ENCODE data around the gene MAGI2. TPM values are rescaled to one million over a fixed set of nuclear protein-coding genes. Genes with fewer than 3 reads are reported as not detected.
"Not testable (repeated sequence)": the region's sequence is repeated elsewhere in the genome, so short reads cannot be mapped to it uniquely, and the experiment has no call there.

MAGI2 gene
- total RNA-seq, 1 donor from 2014 or later, result 8.0 TPM

GRCh38 chr7:78635026-78635793 lies 818.3 kb downstream of the MAGI2 start:
- DNase-seq, result no peak

GRCh38 chr7:78634093-78634492 lies 819.4 kb downstream of the MAGI2 start:
- no peak for DNase-seq

- DNase-seq, result peak; percentile 28
Observed at GRCh38 chr7:78620920-78621319, 832.5 kb downstream of the MAGI2 start.

- no peak for DNase-seq
Observed at GRCh38 chr7:78616539-78616938, 836.9 kb downstream of the MAGI2 start.

- no peak for DNase-seq
Observed at GRCh38 chr7:78609281-78609680, 844.2 kb downstream of the MAGI2 start.

- DNase-seq, result no peak
Observed at GRCh38 chr7:78607099-78607498, 846.4 kb downstream of the MAGI2 start.

- no peak for DNase-seq
Observed at GRCh38 chr7:78605119-78605518, 848.3 kb downstream of the MAGI2 start.

- no peak for DNase-seq
Observed at GRCh38 chr7:78601728-78602127, 851.7 kb downstream of the MAGI2 start.

GRCh38 chr7:78594156-78594555 lies 859.3 kb downstream of the MAGI2 start:
- no peak for DNase-seq

GRCh38 chr7:78588393-78588792 lies 865.1 kb downstream of the MAGI2 start:
- no peak for DNase-seq

- DNase-seq, result no peak
Observed at GRCh38 chr7:78587443-78588044, 865.9 kb downstream of the MAGI2 start.

GRCh38 chr7:78585980-78586379 lies 867.5 kb downstream of the MAGI2 start:
- DNase-seq, result no peak

GRCh38 chr7:78578686-78579085 lies 874.8 kb downstream of the MAGI2 start:
- no peak for DNase-seq

- not testable (repeated sequence) for DNase-seq
Observed at GRCh38 chr7:78577174-78577952, 876.1 kb downstream of the MAGI2 start.

GRCh38 chr7:78576236-78576635 lies 877.2 kb downstream of the MAGI2 start:
- no peak for DNase-seq

- no peak for DNase-seq
Observed at GRCh38 chr7:78571292-78571691, 882.2 kb downstream of the MAGI2 start.

GRCh38 chr7:78568690-78569089 lies 884.8 kb downstream of the MAGI2 start:
- DNase-seq, result no peak

GRCh38 chr7:78567836-78568235 lies 885.6 kb downstream of the MAGI2 start:
- DNase-seq, result no peak

- no peak for DNase-seq
Observed at GRCh38 chr7:78565784-78566183, 887.7 kb downstream of the MAGI2 start.

- DNase-seq, result no peak
Observed at GRCh38 chr7:78563191-78563590, 890.3 kb downstream of the MAGI2 start.

GRCh38 chr7:78562191-78562590 lies 891.3 kb downstream of the MAGI2 start:
- DNase-seq, result peak; percentile 7

- no peak for DNase-seq
Observed at GRCh38 chr7:78558566-78558965, 894.9 kb downstream of the MAGI2 start.

GRCh38 chr7:78543976-78544375 lies 909.5 kb downstream of the MAGI2 start:
- DNase-seq, result no peak

All from tongue (tissue), 2 donors.